SK-N-MC (cell line): Measurements from ENCODE around the gene FOXP2.

Source experiments
- EZH2 ChIP-seq: fragments of 200-600 bp; sonication (generic); IDR thresholded peaks from one replicate; pipeline ENCODE4 v1.6.1; 2017; ENCODE audit warnings: antibody characterized with exemption
- POLR2AphosphoS5 ChIP-seq: IDR thresholded peaks from 2 replicates; pipeline ENCODE4 v1.6.1; 2012; ENCODE audit warnings: mild to moderate bottlenecking, low read depth, low read length, borderline replicate concordance

- no peak for TF ChIP-seq POLR2AphosphoS5
- TF ChIP-seq EZH2: no peak
Measured at GRCh38 chr7:114627231-114627630, 212.6 kb downstream of the FOXP2 start.
